K562 (cell line): Measurements from ENCODE around the gene OR8B3.

Source experiments
- NR1H2 ChIP-seq: sonication (generic); formaldehyde crosslinking; IDR thresholded peaks from 2 replicates; pipeline ENCODE4 v1.4.0; 2020; ENCODE audit warnings: mild to moderate bottlenecking, missing genetic modification reagents
- RAD51 ChIP-seq: fragments of 450-650 bp; IDR thresholded peaks from 2 replicates; pipeline ENCODE4 v1.7.1; 2016; ENCODE audit warnings: low read depth, mild to moderate bottlenecking, borderline replicate concordance

DNA sequence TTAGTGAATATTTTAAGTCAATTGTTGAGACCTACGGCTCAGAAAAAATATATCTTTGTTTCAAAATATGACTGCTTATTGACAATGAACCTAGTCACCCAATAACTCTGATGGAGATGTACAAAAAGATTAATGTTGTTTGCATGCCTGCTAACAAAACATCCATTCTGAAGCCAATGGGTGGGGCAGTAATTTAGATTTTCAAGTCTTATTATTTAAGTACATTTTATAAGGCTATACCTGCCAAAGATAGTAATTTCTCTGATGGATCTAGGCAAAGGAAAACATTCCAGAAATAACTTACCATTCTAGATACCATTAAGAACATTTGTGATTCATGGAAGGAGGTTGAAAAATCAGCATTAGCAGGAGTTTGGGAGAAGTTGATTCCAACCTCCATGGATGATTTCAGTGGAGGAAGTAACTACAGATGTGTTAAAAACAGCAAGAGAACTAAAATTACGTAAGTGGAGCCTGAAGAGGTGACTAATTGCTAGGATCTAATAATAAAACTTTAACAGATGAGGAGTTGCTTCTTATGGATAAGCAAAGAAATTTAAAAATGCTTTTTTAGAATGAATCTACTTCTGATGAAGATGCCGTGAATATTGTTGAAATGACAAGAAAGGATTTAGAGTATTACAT is 52.4 kb downstream of the OR8B3 start:
- no peak for TF ChIP-seq RAD51
- TF ChIP-seq NR1H2 (CRISPR knock-in tag) = no peak
